H9 (cell line): ENCODE data around the gene NEURL4. TPM values are rescaled to one million over a fixed set of nuclear protein-coding genes. Genes with fewer than 3 reads are reported as not detected.
A peak's percentile ranks its signal among the peaks of the same experiment; 100 is the strongest.
"Not testable (repeated sequence)": the region's sequence is repeated elsewhere in the genome, so short reads cannot be mapped to it uniquely, and the experiment has no call there.

Experiments used
- DNase-seq: peaks from one replicate; pipeline ENCODE4 v3.0.0-alpha.2; 2017
- H2AFZ ChIP-seq: one replicate; pipeline ENCODE4 v1.6.1; 2013; ENCODE audit warnings: mild to moderate bottlenecking, low read length, control low read depth, moderate library complexity
- H2AK5ac ChIP-seq: 2 replicates; pipeline ENCODE4 v1.6.1; 2013; ENCODE audit warnings: low read length, control low read depth, mixed read lengths; ENCODE audit not compliant: insufficient read length
- H2BK120ac ChIP-seq: one replicate; pipeline ENCODE4 v1.6.1; 2013; ENCODE audit warnings: low read depth, mild to moderate bottlenecking, low read length, control low read depth, inconsistent platforms; ENCODE audit not compliant: poor library complexity, severe bottlenecking
- H2BK12ac ChIP-seq: 2 replicates; pipeline ENCODE4 v1.6.1; 2013; ENCODE audit warnings: low read length, control low read depth, mixed read lengths, low read depth; ENCODE audit not compliant: insufficient read length
- H2BK15ac ChIP-seq: 2 replicates; pipeline ENCODE4 v1.6.1; 2013; ENCODE audit warnings: low read depth, low read length, control low read depth
- H2BK20ac ChIP-seq: one replicate; pipeline ENCODE4 v1.6.1; 2013; ENCODE audit warnings: low read depth, mild to moderate bottlenecking, low read length, control low read depth, inconsistent platforms; ENCODE audit not compliant: poor library complexity, severe bottlenecking
- H2BK5ac ChIP-seq: 2 replicates; pipeline ENCODE4 v1.6.1; 2013; ENCODE audit warnings: low read length, control low read depth, mixed read lengths; ENCODE audit not compliant: insufficient read length
- H3K14ac ChIP-seq: 2 replicates; pipeline ENCODE4 v1.6.1; 2013; ENCODE audit warnings: low read length, control low read depth; ENCODE audit not compliant: insufficient read depth
- H3K18ac ChIP-seq: 2 replicates; pipeline ENCODE4 v1.6.1; 2013; ENCODE audit warnings: low read depth, mild to moderate bottlenecking, mixed read lengths, low read length, control low read depth; ENCODE audit not compliant: insufficient read length
- H3K23ac ChIP-seq: 2 replicates; pipeline ENCODE4 v1.6.1; 2013; ENCODE audit warnings: low read length, control low read depth, mixed read lengths, low read depth; ENCODE audit not compliant: insufficient read length
- H3K23me2 ChIP-seq: 2 replicates; pipeline ENCODE4 v1.6.1; 2013; ENCODE audit warnings: low read depth, mild to moderate bottlenecking, mixed read lengths, low read length, control low read depth; ENCODE audit not compliant: insufficient read length, poor library complexity, severe bottlenecking
- H3K27ac ChIP-seq: 2 replicates; pipeline ENCODE4 v1.5.1; 2013; ENCODE audit warnings: low read length, control low read depth, mixed read lengths, low read depth; ENCODE audit not compliant: insufficient read length
- H3K27me3 ChIP-seq: 2 replicates; pipeline ENCODE4 v1.6.1; 2013; ENCODE audit warnings: low read length, control low read depth, inconsistent platforms; ENCODE audit not compliant: insufficient read depth
- H3K4ac ChIP-seq: 2 replicates; pipeline ENCODE4 v1.6.1; 2013; ENCODE audit warnings: low read depth, mild to moderate bottlenecking, control low read depth, inconsistent platforms, low read length, moderate library complexity
- H3K4me1 ChIP-seq: 2 replicates; pipeline ENCODE4 v1.6.1; 2013; ENCODE audit warnings: low read length, control low read depth, inconsistent platforms; ENCODE audit not compliant: insufficient read depth
- H3K4me2 ChIP-seq: 2 replicates; pipeline ENCODE4 v1.6.1; 2013; ENCODE audit warnings: low read length, control low read depth, mixed read lengths; ENCODE audit not compliant: insufficient read length, insufficient read depth
- H3K56ac ChIP-seq: 2 replicates; pipeline ENCODE4 v1.6.1; 2013; ENCODE audit warnings: low read depth, mild to moderate bottlenecking, mixed read lengths, low read length, control low read depth; ENCODE audit not compliant: insufficient read length
- H3K79me1 ChIP-seq: 2 replicates; pipeline ENCODE4 v1.6.1; 2013; ENCODE audit warnings: low read depth, mild to moderate bottlenecking, moderate library complexity, low read length, control low read depth, inconsistent platforms; ENCODE audit not compliant: insufficient read depth, poor library complexity, severe bottlenecking
- H3K79me2 ChIP-seq: 2 replicates; pipeline ENCODE4 v1.6.1; 2013; ENCODE audit warnings: low read length, control low read depth, inconsistent platforms; ENCODE audit not compliant: insufficient read depth
- H3K9ac ChIP-seq: 2 replicates; pipeline ENCODE4 v1.6.1; 2013; ENCODE audit warnings: low read length, control low read depth, mixed read lengths; ENCODE audit not compliant: insufficient read length; ENCODE audit errors: extremely low read depth
- H3K9me3 ChIP-seq: one replicate; pipeline ENCODE4 v1.6.1; 2013; ENCODE audit warnings: low read depth, low read length, inconsistent platforms; ENCODE audit not compliant: control insufficient read depth
- H3T11ph ChIP-seq: one replicate; pipeline ENCODE4 v1.6.1; 2013; ENCODE audit warnings: mild to moderate bottlenecking, low read length, control low read depth, inconsistent platforms
- H4K20me1 ChIP-seq: one replicate; pipeline ENCODE4 v1.6.1; 2013; ENCODE audit not compliant: control insufficient read depth, insufficient read length, insufficient read depth
- H4K5ac ChIP-seq: 2 replicates; pipeline ENCODE4 v1.6.1; 2013; ENCODE audit warnings: low read depth, mild to moderate bottlenecking, mixed read lengths, low read length, control low read depth; ENCODE audit not compliant: insufficient read length
- H4K8ac ChIP-seq: replicated peaks from 2 replicates; pipeline ENCODE4 v1.6.1; 2013; ENCODE audit warnings: low read length, control low read depth, mixed read lengths, low read depth; ENCODE audit not compliant: insufficient read length
- H4K91ac ChIP-seq: 2 replicates; pipeline ENCODE4 v1.6.1; 2013; ENCODE audit warnings: low read depth, mild to moderate bottlenecking, moderate library complexity, mixed read lengths, low read length, control low read depth; ENCODE audit not compliant: insufficient read length
- H3K27ac Mint-ChIP-seq, 3 experiments: 2 replicates in 2 of 3; 3 replicates in 1 of 3; pipeline ENCODE4 v1.8.0; 2020 to 2021; ENCODE audit warnings: mixed read lengths in 3 of 3, mild to moderate bottlenecking in 1 of 3, moderate library complexity in 1 of 3
- H3K27me3 Mint-ChIP-seq: 2 replicates; pipeline ENCODE4 v1.8.0; 2021; ENCODE audit warnings: low read depth, mild to moderate bottlenecking, moderate library complexity, mixed read lengths
- H3K36me3 Mint-ChIP-seq, 3 experiments: 2 replicates in 2 of 3; 3 replicates in 1 of 3; pipeline ENCODE4 v1.8.0; 2020 to 2021; ENCODE audit warnings: low read depth in 3 of 3, mixed read lengths in 3 of 3; ENCODE audit not compliant: insufficient read depth in 1 of 3
- H3K4me1 Mint-ChIP-seq, 2 experiments: 2 replicates each; pipeline ENCODE4 v1.8.0; 2020; ENCODE audit warnings: mixed read lengths in 2 of 2
- H3K4me3 Mint-ChIP-seq, 2 experiments: 2 replicates in 1 of 2; 3 replicates in 1 of 2; pipeline ENCODE4 v1.8.0; 2020 to 2021; ENCODE audit warnings: mild to moderate bottlenecking in 2 of 2, mixed read lengths in 2 of 2, moderate library complexity in 1 of 2
- H3K9me3 Mint-ChIP-seq, 2 experiments: 2 replicates in 1 of 2; 3 replicates in 1 of 2; pipeline ENCODE4 v1.8.0; 2020; ENCODE audit warnings: mild to moderate bottlenecking in 2 of 2, mixed read lengths in 2 of 2, moderate library complexity in 1 of 2
- WGBS: extraction: QIAGEN DNeasy Blood & Tissue Kit; methylation state at CpG from one replicate; pipeline ENCODE4 v1.1.7; 2013; ENCODE audit warnings: missing lambda C conversion rate, low lambda C conversion rate, mixed read lengths; ENCODE audit not compliant: insufficient read length; ENCODE audit errors: extremely low coverage; 5-methylcytosine and 5-hydroxymethylcytosine counted together
- total RNA-seq: library from RNA; stranded (reverse); gene quantifications from 2 replicates; pipeline ENCODE4 v1.2.1, GENCODE V29; 2021
- TF ChIP-seq, protein P1 (sequence below): fragments of 200-600 bp; sonication (generic); conservative IDR thresholded peaks from 3 replicates; pipeline ENCODE4 v1.8.0; 2021; ENCODE audit warnings: antibody characterized with exemption, mild to moderate bottlenecking

Gene NEURL4
- total RNA-seq, 1 experiment from 2014 or later: 54.8 TPM

DNA sequence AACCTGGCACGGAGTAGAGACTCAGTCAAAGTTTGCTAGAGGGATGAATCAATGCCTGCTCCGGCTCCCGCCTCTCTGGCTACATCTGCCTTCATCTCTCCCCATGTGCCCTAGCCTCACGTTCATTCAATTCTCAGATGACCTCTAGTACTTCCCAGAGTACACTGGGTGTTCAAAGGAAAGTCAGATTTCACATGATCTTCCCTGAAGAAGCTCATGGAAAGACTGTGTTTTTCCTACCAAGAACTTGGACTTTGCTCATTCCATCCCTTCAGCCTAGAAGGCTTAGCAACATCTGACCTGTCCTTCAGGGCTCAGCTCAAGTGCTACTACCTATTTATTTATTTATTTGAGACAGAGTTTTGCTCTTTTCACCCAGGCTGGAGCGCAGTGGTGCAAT, 40.7 kb upstream of the NEURL4 start:
- H2BK12ac ChIP-seq: no peak overlapping the region
- WGBS: no CpG with 5 or more reads among the region's 5 CpGs
- Mint-ChIP-seq H3K4me3 (no peak overlapping the region), H3K4me1 (peaks cover 5 to 24% of the 10 kb centered on the region in 2 experiments), H3K27me3 (peaks cover 6% of the 10 kb centered on the region; the same call in 1 of the 2 replicates), H3K27ac (no peak overlapping the region), H3K9me3 (no peaks in the 10 kb centered on the region), H3K36me3 (no peaks in the 10 kb centered on the region)
- no peak overlapping the region for H2BK120ac ChIP-seq
- H2AFZ ChIP-seq: no peak overlapping the region
- H2AK5ac ChIP-seq: no peak overlapping the region
- no peak overlapping the region for H4K91ac ChIP-seq
- H3K9me3 ChIP-seq: no peaks in the 10 kb centered on the region
- H3K27me3 ChIP-seq: no peaks in the 10 kb centered on the region
- no peak overlapping the region for H3T11ph ChIP-seq
- H3K79me2 ChIP-seq: no peaks in the 10 kb centered on the region
- no peak overlapping the region for H4K5ac ChIP-seq
- H3K23ac ChIP-seq: no peak overlapping the region
- H2BK20ac ChIP-seq: no peak overlapping the region
- no peaks in the 10 kb centered on the region for H4K20me1 ChIP-seq
- no peaks in the 10 kb centered on the region for H3K23me2 ChIP-seq
- no peak overlapping the region for H3K56ac ChIP-seq
- H2BK5ac ChIP-seq: no peak overlapping the region
- no peak overlapping the region for H3K4me2 ChIP-seq
- H3K4ac ChIP-seq: no peak overlapping the region
- H2BK15ac ChIP-seq: no peak overlapping the region
- no peak for DNase-seq
- no peak overlapping the region for H3K14ac ChIP-seq
- H3K18ac ChIP-seq: no peak overlapping the region
- H3K27ac ChIP-seq: no peak overlapping the region
- no peak overlapping the region for H3K9ac ChIP-seq
- TF ChIP-seq, protein P1, sequence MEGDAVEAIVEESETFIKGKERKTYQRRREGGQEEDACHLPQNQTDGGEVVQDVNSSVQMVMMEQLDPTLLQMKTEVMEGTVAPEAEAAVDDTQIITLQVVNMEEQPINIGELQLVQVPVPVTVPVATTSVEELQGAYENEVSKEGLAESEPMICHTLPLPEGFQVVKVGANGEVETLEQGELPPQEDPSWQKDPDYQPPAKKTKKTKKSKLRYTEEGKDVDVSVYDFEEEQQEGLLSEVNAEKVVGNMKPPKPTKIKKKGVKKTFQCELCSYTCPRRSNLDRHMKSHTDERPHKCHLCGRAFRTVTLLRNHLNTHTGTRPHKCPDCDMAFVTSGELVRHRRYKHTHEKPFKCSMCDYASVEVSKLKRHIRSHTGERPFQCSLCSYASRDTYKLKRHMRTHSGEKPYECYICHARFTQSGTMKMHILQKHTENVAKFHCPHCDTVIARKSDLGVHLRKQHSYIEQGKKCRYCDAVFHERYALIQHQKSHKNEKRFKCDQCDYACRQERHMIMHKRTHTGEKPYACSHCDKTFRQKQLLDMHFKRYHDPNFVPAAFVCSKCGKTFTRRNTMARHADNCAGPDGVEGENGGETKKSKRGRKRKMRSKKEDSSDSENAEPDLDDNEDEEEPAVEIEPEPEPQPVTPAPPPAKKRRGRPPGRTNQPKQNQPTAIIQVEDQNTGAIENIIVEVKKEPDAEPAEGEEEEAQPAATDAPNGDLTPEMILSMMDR: no peak
- peaks cover 5% of the 10 kb centered on the region; the same call in 1 of the 2 replicates for H3K4me1 ChIP-seq
- no peaks in the 10 kb centered on the region for H3K79me1 ChIP-seq
- H4K8ac ChIP-seq: no peak overlapping the region

GRCh38 chr17:7368599-7368994, 39.5 kb upstream of the NEURL4 start:
- H3K4me3 Mint-ChIP-seq: peak overlapping the region in 1 of 2 experiments; percentile 61; a peak in 1 of 5 replicates
- WGBS: no CpG with 5 or more reads among the region's 5 CpGs

More at GRCh38 chr17:7368599-7368994, 39.5 kb upstream of the NEURL4 start:
- H3K4me1 ChIP-seq, H3K9me3 Mint-ChIP-seq, H3K9ac ChIP-seq, H3K18ac ChIP-seq, H2BK20ac ChIP-seq, H2AK5ac ChIP-seq, H3K27ac Mint-ChIP-seq, H4K5ac ChIP-seq, H3K27me3 Mint-ChIP-seq, H3K4ac ChIP-seq, H3K27ac ChIP-seq, H3K79me2 ChIP-seq, H3K23me2 ChIP-seq, H2BK12ac ChIP-seq, H4K20me1 ChIP-seq, H3K56ac ChIP-seq, H2BK120ac ChIP-seq, H3K79me1 ChIP-seq, H3T11ph ChIP-seq, H2BK15ac ChIP-seq, H2BK5ac ChIP-seq, H3K14ac ChIP-seq, H4K8ac ChIP-seq, H3K27me3 ChIP-seq, H2AFZ ChIP-seq, H3K23ac ChIP-seq, DNase-seq, H3K9me3 ChIP-seq, H4K91ac ChIP-seq, H3K36me3 Mint-ChIP-seq: not testable (repeated sequence)
- H3K4me1 Mint-ChIP-seq: peaks cover 5 to 24% of the 10 kb centered on the region in 2 experiments
- H3K4me2 ChIP-seq: peak overlapping the region; percentile 24
